Prostate gland (tissue), 2 donors: ENCODE measurements around the gene IGF2BP1.

Experiments
- CTCF ChIP-seq, 4 experiments: fragments of 200-600 bp in 2 of 4; fragments of 450-650 bp in 2 of 4; sonication (generic) in 2 of 4; IDR thresholded peaks; 1 replicate in 3 of 4; 2 replicates in 1 of 4; pipeline ENCODE4 v1.5.1; 2016 to 2019; ENCODE audit warnings: antibody characterized with exemption in 4 of 4, mild to moderate bottlenecking in 2 of 4, moderate library complexity in 2 of 4
- POLR2AphosphoS5 ChIP-seq: sonication (generic); formaldehyde crosslinking; IDR thresholded peaks from one replicate; pipeline ENCODE4 v1.6.1; 2017; ENCODE audit warnings: antibody characterized with exemption

DNA sequence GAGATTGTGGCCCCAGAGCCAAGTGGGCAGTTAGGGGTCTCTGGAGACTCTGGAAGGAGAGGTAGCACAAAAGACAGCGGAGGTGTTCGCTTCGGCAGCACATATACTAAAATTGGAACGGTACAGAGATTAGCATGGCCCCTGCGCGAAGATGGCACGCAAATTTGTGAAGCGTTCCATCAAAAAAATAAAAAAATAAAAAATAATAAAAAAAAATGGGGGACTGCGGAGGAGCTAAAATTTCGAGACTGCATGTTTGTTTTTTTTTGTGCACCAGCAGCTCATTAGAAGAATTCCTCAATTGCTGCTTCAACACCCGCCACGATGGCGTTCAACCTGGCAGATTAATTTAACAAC, 39.1 kb downstream of the IGF2BP1 start:
- TF ChIP-seq CTCF (IDR thresholded peaks at IDR 0.05) (peak in 1 of 4 experiments; percentile 6), POLR2AphosphoS5 (no peak)
